HepG2 (cell line): ENCODE data around the gene SLC19A1. TPM values are rescaled to one million over a fixed set of nuclear protein-coding genes. Genes with fewer than 3 reads are reported as not detected.

Source experiments
- HDAC6 ChIP-seq: fragments of 200-600 bp; sonication (generic); IDR thresholded peaks from 2 replicates; pipeline ENCODE4 v1.7.0; 2017; ENCODE audit warnings: mild to moderate bottlenecking, antibody characterized with exemption, low read length, low read depth
- JARID2 ChIP-seq: sonication (generic); formaldehyde crosslinking; IDR thresholded peaks from 2 replicates; pipeline ENCODE4 v1.8.1; 2023; ENCODE audit warnings: missing genetic modification reagents, inconsistent platforms; ENCODE audit not compliant: insufficient replicate concordance
- KAT7 ChIP-seq: IDR thresholded peaks from 2 replicates; pipeline ENCODE4 v1.6.1; 2018; ENCODE audit warnings: borderline replicate concordance, missing compliant biosample characterization
- KLF6 ChIP-seq: IDR thresholded peaks from 2 replicates; pipeline ENCODE4 v1.8.0; 2016; ENCODE audit warnings: missing biosample characterization, missing genetic modification reagents
- LCORL ChIP-seq, 2 experiments: fragments of 450-650 bp in 1 of 2; sonication (generic) in 1 of 2; formaldehyde crosslinking in 1 of 2; IDR thresholded peaks; 2 replicates each; pipeline versions ENCODE4 v1.5.0 to v1.6.1; 2017 to 2020; ENCODE audit warnings: antibody characterized with exemption in 1 of 2, missing genetic modification reagents in 1 of 2
- MBD4 ChIP-seq: IDR thresholded peaks from 2 replicates; pipeline ENCODE4 v1.6.1; 2012; ENCODE audit warnings: low read length, inconsistent platforms, borderline replicate concordance
- PITX1 ChIP-seq: sonication (generic); formaldehyde crosslinking; IDR thresholded peaks from 2 replicates; pipeline ENCODE4 v1.5.1; 2020; ENCODE audit warnings: mild to moderate bottlenecking, missing genetic modification reagents
- SMAD3 ChIP-seq: sonication (generic); formaldehyde crosslinking; IDR thresholded peaks from 2 replicates; pipeline ENCODE4 v1.4.0; 2020; ENCODE audit warnings: missing genetic modification reagents
- SRSF4 ChIP-seq: fragments of 200-400 bp; formaldehyde crosslinking; IDR thresholded peaks from one replicate; pipeline ENCODE4 v1.6.1; 2018; ENCODE audit warnings: mild to moderate bottlenecking, low read depth, low read length, moderate library complexity; ENCODE audit not compliant: poor library complexity, severe bottlenecking
- ZFP36L1 ChIP-seq: sonication (generic); formaldehyde crosslinking; IDR thresholded peaks from 2 replicates; pipeline ENCODE4 v1.8.0; 2022; ENCODE audit warnings: mild to moderate bottlenecking, missing genetic modification reagents, moderate library complexity
- ZNF3 ChIP-seq: IDR thresholded peaks from 2 replicates; pipeline ENCODE4 v1.7.0; 2017; ENCODE audit warnings: inconsistent platforms
- ZNF367 ChIP-seq: sonication (generic); formaldehyde crosslinking; IDR thresholded peaks from 2 replicates; pipeline ENCODE4 v1.4.0; 2020; ENCODE audit warnings: missing genetic modification reagents, borderline replicate concordance
- ZNF549 ChIP-seq: sonication (generic); formaldehyde crosslinking; IDR thresholded peaks from 2 replicates; pipeline ENCODE4 v1.5.0; 2020; ENCODE audit warnings: missing genetic modification reagents
- ZNF737 ChIP-seq: sonication (generic); formaldehyde crosslinking; IDR thresholded peaks from 2 replicates; pipeline ENCODE4 v1.5.0; 2020; ENCODE audit warnings: missing genetic modification reagents, mild to moderate bottlenecking, borderline replicate concordance
- polyA plus RNA-seq, 8 experiments: library from polyadenylated mRNA; depleted of rRNA in 3 of 8; stranded (reverse) in 7 of 8; unstranded in 1 of 8; fragments of >200 nt; fragmentation: Illumina TruSeq in 4 of 8; extraction: Trizol in 4 of 8; gene quantifications; 2 replicates each; pipeline versions ENCODE4 v1.2.1 to v1.2.3, GENCODE V29; 2011 to 2016; ENCODE audit warnings: low read depth in 4 of 8, missing spikeins in 1 of 8, mixed read lengths in 1 of 8; ENCODE audit not compliant: insufficient read depth in 1 of 8
- total RNA-seq, 5 experiments: library from RNA; depleted of rRNA; stranded (reverse); fragments of >200 nt; fragmentation: Illumina TruSeq; extraction: Trizol; gene quantifications; 2 replicates each; pipeline ENCODE4 v1.2.3, GENCODE V29; 2016; ENCODE audit warnings: low read depth in 1 of 5
- TF ChIP-seq, protein P1 (sequence below): sonication (generic); formaldehyde crosslinking; IDR thresholded peaks from 2 replicates; pipeline ENCODE4 v1.4.0; 2020; ENCODE audit warnings: missing genetic modification reagents
- TF ChIP-seq, protein P2 (sequence below): sonication (generic); formaldehyde crosslinking; IDR thresholded peaks from one replicate; pipeline ENCODE4 v1.5.1; 2020; ENCODE audit warnings: mild to moderate bottlenecking, missing genetic modification reagents; ENCODE audit errors: not compliant biosample characterization

Gene SLC19A1
- total and polyA plus RNA-seq, 2 of the 13 experiments (the other 11 are each of a cell fraction or from before 2014, with no cell fraction given) = 21.8 to 23.0 TPM

DNA sequence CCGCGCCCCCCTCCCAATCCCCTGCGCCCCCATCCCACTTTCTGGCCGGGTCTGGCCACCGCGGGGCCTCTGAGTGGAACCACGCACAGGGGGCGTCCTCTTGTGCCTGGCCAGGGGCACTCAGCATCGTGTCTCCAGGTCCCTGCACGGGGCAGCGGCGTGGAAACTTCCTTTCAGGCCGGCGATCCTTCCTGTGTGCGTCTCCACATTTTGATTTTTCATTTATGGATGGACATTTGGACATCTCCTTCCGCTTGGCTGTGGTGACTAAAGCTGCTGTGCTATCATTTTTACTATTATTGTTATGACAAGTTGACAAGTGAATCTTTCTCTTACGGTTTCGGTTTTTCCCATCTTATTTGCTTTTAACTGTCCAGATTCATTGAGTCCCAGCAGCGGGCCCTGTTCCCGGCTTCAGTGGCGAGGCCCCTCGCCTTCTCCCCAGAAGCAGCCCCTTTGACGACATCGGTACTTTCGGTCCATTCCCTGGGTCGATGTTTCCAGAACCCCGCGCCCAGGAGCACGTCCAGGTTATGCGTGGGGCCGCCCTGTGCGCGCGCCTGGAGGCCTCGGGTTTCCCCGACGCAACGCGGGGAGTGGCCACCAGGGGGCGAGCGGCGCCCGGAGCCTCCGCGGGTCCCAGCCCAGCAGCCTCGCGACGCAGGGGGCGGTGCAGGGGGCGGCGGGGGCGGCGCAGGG, 12.4 kb upstream of the SLC19A1 start (continued):
- no peak for TF ChIP-seq ZFP36L1 (CRISPR knock-in tag)
- no peak for TF ChIP-seq ZNF3 (CRISPR knock-in tag)
- no peak for TF ChIP-seq ZNF367 (CRISPR knock-in tag)
- no peak for TF ChIP-seq ZNF737
- TF ChIP-seq, protein P1, sequence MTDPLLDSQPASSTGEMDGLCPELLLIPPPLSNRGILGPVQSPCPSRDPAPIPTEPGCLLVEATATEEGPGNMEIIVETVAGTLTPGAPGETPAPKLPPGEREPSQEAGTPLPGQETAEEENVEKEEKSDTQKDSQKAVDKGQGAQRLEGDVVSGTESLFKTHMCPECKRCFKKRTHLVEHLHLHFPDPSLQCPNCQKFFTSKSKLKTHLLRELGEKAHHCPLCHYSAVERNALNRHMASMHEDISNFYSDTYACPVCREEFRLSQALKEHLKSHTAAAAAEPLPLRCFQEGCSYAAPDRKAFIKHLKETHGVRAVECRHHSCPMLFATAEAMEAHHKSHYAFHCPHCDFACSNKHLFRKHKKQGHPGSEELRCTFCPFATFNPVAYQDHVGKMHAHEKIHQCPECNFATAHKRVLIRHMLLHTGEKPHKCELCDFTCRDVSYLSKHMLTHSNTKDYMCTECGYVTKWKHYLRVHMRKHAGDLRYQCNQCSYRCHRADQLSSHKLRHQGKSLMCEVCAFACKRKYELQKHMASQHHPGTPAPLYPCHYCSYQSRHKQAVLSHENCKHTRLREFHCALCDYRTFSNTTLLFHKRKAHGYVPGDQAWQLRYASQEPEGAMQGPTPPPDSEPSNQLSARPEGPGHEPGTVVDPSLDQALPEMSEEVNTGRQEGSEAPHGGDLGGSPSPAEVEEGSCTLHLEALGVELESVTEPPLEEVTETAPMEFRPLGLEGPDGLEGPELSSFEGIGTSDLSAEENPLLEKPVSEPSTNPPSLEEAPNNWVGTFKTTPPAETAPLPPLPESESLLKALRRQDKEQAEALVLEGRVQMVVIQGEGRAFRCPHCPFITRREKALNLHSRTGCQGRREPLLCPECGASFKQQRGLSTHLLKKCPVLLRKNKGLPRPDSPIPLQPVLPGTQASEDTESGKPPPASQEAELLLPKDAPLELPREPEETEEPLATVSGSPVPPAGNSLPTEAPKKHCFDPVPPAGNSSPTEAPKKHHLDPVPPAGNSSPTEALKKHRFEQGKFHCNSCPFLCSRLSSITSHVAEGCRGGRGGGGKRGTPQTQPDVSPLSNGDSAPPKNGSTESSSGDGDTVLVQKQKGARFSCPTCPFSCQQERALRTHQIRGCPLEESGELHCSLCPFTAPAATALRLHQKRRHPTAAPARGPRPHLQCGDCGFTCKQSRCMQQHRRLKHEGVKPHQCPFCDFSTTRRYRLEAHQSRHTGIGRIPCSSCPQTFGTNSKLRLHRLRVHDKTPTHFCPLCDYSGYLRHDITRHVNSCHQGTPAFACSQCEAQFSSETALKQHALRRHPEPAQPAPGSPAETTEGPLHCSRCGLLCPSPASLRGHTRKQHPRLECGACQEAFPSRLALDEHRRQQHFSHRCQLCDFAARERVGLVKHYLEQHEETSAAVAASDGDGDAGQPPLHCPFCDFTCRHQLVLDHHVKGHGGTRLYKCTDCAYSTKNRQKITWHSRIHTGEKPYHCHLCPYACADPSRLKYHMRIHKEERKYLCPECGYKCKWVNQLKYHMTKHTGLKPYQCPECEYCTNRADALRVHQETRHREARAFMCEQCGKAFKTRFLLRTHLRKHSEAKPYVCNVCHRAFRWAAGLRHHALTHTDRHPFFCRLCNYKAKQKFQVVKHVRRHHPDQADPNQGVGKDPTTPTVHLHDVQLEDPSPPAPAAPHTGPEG (CRISPR knock-in tag) = no peak
- TF ChIP-seq, protein P2, sequence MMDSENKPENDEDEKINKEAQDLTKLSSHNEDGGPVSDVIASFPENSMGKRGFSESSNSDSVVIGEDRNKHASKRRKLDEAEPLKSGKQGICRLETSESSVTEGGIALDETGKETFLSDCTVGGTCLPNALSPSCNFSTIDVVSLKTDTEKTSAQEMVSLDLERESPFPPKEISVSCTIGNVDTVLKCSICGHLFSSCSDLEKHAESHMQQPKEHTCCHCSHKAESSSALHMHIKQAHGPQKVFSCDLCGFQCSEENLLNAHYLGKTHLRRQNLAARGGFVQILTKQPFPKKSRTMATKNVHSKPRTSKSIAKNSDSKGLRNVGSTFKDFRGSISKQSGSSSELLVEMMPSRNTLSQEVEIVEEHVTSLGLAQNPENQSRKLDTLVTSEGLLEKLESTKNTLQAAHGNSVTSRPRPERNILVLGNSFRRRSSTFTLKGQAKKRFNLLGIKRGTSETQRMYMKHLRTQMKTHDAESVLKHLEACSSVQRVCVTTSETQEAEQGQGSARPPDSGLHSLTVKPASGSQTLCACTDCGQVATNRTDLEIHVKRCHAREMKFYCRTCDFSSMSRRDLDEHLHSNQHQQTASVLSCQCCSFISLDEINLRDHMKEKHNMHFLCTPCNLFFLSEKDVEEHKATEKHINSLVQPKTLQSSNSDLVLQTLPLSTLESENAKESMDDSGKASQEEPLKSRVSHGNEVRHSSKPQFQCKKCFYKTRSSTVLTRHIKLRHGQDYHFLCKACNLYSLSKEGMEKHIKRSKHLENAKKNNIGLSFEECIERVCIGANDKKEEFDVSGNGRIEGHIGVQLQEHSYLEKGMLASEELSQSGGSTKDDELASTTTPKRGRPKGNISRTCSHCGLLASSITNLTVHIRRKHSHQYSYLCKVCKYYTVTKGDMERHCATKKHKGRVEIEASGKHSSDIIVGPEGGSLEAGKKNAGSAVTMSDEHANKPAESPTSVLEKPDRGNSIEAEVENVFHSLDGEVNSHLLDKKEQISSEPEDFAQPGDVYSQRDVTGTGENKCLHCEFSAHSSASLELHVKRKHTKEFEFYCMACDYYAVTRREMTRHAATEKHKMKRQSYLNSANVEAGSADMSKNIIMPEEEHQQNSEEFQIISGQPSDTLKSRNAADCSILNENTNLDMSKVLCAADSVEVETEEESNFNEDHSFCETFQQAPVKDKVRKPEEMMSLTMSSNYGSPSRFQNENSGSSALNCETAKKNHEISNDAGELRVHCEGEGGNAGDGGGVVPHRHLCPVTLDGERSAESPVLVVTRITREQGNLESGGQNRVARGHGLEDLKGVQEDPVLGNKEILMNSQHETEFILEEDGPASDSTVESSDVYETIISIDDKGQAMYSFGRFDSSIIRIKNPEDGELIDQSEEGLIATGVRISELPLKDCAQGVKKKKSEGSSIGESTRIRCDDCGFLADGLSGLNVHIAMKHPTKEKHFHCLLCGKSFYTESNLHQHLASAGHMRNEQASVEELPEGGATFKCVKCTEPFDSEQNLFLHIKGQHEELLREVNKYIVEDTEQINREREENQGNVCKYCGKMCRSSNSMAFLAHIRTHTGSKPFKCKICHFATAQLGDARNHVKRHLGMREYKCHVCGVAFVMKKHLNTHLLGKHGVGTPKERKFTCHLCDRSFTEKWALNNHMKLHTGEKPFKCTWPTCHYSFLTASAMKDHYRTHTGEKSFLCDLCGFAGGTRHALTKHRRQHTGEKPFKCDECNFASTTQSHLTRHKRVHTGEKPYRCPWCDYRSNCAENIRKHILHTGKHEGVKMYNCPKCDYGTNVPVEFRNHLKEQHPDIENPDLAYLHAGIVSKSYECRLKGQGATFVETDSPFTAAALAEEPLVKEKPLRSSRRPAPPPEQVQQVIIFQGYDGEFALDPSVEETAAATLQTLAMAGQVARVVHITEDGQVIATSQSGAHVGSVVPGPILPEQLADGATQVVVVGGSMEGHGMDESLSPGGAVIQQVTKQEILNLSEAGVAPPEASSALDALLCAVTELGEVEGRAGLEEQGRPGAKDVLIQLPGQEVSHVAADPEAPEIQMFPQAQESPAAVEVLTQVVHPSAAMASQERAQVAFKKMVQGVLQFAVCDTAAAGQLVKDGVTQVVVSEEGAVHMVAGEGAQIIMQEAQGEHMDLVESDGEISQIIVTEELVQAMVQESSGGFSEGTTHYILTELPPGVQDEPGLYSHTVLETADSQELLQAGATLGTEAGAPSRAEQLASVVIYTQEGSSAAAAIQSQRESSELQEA = no peak
- no peak for TF ChIP-seq KAT7 (CRISPR knock-in tag)
- peak; percentile 97 for TF ChIP-seq ZNF549 (CRISPR knock-in tag)
- no peak for TF ChIP-seq HDAC6
- TF ChIP-seq JARID2 (CRISPR knock-in tag) = no peak
- no peak for TF ChIP-seq MBD4
- no peak for TF ChIP-seq SRSF4
- no peak for TF ChIP-seq KLF6 (CRISPR knock-in tag)
- TF ChIP-seq LCORL (IDR thresholded peaks at IDR 0.05) = no peak
- peak; percentile 59; the same call in 1 of the 2 replicates for TF ChIP-seq LCORL (CRISPR knock-in tag; IDR thresholded peaks at IDR 0.05)
- no peak for TF ChIP-seq SMAD3 (CRISPR knock-in tag)
- 0 out of 2 replicates have a peak, but pooled peaks have one; percentile 35 for TF ChIP-seq PITX1
